NK-92 (cell line): ENCODE data around the gene LRRC8D.

Experiments
- DNase-seq: peaks from one replicate; lab custom pipeline; 2025; ENCODE audit not compliant: unreplicated experiment; lab: John Stamatoyannopoulos, UW

The LRRC8D gene

DNA sequence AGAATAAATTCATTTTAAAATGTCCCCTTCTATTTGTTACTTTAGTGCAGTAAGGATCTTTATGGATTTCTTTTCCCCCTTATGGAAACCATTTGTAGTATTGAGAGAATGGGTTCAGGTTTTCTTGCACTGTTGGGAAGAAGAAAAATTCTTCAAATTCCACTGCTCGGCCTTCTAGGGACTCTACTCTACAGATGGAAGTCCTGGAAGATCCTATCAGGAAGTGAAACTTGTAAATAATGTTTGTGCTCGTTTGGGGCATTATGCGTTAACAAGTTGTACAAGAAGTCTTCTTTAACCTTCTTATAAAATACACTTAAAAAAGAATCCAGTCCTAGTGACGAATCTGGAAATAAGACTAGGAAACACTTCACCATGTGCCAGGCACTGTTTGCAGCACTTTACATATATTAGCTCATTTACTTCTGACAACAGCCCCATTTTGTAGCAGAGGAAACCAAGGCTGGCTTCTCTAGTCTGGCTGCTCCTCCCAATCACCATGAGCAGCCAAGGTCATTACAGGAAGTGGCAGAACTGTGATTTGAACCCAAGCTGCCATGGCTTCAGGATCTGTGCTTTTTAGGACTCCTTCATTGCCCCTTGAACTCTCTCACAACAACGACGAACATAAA, 11.8 kb downstream of the LRRC8D start:
- DNase-seq: no peak

DNA sequence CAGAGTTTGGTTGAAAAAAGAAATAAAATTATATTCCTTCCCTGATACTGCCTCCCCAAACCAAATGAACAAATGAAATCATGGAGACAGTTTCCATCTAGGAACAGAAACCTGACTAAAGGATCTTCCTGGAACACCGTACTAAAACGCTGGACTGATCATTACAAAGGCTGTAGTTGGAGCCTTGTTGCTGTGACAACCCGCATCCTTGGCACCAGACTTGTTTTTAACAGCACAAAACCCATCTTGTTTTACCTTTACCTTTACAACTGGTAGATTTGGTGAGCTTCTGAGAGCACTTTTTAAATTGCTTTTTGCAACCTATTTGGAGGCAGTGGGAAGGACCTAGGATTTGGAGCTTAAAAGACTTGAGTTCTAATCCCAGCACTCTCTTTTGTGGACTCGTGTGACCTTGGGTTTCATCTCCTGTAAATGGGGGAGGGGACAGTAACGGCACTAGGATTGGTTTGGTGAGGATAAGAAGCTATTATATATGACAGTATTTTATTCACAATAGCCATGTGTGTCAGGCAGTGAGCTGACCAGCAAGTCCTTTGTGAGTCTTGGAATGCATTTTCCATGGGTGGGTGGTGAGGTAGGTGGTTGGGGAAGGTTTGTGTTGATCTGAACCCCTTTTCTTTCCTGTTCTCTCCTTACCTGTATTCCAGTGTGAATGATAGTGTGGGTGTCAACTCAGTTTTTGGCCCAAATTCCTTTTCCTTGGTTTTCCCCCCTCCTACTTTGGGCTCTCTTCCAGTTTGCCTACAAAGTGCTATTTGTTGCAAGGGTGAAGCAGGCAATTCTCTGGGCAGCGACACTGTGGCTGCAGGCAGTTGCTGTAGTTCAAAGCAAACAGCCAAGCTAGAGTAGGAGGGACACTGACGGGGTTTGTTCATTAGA, 12.6 kb downstream of the LRRC8D start:
- DNase-seq: no peak

DNA sequence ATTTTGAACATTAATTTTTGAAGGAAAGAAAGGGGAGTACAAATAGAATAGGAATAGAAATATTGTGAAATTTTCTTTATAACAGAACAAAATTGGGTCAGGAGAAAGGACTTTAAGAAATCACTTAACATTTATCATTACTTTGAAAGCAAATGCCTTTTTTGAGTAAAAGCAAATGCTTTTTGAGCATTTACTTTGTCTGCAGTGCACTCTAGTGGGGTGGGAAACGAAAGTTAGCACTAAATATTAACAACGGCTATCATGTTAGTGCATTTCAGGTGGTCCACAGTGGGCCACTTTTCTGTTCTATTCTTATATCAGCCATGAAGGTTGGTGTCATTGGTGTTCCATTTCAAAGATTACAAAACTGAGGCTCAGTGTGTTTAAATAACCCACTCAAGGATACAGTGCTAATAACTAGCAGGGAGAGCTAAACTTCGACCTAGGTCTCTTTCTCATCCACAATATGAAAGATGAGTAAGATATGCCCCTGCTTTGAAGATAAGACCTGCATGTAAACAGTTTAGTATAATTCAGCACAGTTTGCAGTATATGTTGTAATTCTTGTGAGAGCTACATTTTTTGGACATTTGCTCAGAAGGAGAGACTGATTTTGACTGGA, 13.4 kb downstream of the LRRC8D start:
- DNase-seq: no peak

DNA sequence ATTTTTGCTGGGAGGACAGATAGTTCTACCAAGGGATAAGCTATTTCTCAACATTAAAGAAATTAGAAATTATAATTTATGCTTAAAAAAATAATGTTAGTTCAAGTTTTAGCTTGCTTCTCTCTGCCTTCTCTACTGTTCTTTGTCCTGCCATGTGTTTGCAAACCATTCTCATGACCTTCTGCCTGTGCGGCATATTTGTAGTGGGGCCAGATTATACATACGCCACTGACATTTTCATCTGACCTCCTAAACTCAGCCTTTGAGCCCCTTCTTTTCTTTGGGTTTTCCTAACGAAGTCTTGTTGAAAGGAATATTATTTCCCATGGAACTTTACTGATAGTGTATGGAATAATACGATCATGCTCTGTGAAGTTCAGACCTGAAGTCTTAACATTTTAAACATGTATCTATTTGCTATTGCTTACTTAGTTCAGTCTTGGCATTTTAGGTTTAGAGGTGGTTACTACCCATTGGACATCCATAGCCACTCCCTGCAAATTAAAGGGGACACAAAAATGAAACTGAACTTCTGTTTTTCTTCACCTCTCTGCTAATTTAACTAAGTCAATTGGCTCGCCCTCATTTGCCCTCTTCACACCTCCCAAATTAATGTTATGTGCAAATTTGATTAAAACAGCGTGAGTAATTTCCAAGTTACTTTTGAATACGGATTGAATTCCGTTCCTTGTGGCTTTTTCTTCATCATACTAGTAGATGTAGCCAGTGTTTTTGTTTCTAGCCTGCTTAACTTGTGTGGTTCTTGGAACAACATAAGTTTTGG, 15.6 kb downstream of the LRRC8D start:
- DNase-seq: no peak

DNA sequence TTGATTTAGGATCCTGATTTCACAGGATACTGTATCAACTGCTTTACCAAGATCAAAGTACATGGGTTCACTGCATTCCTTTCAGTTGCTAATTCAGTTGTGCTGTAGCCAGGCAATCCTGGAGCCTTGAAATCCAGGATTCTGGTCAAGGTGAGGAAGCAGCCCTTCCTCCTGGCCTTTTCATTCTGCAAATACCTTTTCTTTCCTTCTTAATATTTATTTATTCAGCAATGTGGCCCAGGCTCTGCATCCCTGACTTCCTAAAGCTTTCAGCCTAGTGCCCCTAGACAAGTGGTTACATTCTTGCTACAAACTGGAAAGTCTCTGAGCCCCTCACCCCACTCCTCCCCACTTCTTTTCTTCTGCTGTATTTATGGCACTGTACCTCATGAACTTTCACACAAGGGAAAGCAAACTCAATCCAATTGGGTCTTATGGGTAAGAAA, 16.2 kb downstream of the LRRC8D start:
- no peak for DNase-seq

DNA sequence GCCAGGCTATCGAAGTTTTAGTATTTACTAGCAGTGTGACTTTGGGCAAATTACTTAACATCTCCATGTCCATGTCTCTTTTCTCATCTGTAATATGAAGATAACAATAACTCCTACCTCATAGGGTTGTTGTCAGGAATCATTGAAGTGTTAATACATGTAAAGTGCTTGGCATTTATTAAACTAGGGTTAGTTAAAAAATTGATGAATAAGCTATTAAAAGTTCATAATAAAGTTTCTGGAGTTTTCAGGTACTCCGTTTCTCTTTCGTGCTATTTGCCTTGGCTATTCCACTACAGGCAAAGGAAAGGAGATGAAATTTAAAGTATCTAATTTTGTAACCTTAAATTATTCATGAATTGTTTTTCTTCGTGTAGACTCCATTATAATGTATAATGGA, 16.7 kb downstream of the LRRC8D start:
- DNase-seq: no peak

DNA sequence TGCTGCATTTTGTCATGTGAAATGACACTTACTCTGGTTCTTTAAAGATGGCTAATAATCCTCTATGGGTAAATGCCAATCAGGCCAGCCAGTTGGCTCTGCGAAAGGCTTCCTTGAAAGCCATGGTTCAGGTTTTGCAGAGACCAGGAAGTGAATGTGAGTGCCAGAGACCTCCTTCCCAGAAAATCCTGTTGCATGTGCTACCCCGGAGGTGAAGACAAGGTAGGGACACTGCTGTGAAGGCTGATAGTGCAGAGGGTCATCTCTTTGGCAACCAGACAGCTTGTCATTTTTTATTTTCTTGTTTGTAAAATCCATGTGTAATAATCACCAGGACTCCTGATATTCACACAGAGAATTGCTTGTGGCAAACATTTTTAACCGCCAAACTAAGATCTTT, 18.7 kb downstream of the LRRC8D start:
- no peak for DNase-seq

DNA sequence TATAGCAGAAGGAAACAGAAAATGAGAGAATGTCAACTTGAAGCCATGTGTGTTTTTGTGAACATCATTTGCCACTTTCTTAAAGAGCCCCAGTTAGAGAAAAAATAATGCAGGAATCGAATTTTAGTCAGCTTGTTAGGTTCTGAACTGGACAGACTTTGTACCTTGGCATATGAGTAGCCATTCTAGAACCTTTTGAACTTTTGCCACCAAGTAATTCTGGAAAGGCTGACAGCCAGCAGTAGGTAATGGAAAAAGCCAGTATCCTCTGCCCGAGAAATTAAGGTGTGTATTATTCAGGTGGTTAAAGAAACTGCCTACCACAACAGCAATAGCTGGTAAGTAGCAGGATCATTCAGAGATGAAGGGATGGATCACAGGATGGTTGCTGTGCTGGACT, 20.7 kb downstream of the LRRC8D start:
- DNase-seq: no peak

DNA sequence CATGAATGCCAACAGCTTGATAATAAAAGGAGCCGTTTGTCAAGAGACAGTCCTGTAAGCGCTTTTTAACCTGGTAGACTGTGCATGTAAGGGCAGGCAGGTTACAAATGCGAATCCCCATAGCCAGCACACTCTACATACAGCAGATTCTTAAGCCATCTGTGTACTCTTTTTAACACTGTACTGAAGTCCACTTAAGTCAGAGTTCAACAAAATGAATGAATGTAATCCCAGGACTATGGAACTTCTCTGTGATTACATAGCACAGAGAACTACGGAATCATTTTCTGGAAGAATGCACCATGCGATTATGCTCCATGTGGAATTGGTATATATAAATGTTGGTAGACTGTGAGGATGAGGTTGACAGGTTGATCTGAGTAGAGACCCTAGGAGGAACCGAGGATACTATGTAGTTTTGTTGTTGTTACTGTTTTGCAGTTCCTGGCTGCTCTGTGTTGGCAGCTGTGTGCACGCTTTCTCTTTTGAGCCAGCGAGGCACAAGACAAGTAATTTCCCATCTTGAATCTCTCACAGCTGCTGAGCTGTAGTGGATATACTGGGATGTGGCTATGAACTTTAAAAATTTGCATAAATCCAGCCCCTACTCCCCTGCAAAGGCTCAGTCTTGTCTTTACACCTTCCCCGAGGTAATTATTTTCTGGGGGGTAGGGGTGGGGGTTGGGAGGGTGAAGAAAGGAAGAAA, 21.9 kb downstream of the LRRC8D start:
- no peak for DNase-seq

DNA sequence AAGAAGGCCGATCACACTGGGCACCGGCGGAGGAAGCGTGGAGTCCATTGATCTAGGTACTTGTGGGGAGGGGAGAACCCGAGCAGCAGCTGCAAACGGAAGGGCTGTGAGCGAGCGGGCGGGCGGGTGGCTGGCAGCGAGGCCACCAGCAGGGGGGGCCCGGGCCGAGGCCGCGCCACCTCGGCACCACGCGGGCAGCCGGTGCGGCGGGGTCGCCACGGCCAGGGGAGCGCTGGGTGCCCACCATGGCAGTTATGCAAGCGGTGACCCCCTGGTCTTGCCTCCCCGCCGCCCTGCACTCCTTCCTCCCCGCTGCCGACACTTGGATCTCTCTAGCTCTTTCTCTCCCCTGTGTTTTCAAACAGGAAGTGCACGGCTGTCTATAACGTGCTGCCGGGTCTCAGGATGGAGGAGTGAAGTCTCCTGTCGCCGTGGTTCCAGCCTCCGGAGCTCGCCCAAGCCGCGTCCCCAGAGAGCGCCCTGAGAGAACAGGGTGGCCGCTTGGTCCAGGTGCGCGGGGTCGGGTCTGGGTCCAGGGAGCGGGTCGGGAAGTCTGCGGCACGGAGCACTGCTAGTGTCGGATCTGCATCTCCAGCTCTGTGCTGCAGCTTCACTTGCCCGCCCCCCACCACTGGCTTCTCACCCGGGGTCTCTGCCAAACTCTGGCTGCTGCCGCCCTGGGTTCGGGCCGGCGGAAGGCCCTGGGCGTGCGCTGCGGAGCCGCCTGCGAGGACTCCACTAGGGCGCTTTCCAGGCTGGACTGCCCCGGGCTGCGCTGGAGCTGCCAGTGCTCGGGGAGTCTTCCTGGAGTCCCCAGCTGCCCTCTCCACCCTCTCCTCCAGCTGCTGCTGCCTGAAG, 22.7 kb downstream of the LRRC8D start:
- no peak for DNase-seq

DNA sequence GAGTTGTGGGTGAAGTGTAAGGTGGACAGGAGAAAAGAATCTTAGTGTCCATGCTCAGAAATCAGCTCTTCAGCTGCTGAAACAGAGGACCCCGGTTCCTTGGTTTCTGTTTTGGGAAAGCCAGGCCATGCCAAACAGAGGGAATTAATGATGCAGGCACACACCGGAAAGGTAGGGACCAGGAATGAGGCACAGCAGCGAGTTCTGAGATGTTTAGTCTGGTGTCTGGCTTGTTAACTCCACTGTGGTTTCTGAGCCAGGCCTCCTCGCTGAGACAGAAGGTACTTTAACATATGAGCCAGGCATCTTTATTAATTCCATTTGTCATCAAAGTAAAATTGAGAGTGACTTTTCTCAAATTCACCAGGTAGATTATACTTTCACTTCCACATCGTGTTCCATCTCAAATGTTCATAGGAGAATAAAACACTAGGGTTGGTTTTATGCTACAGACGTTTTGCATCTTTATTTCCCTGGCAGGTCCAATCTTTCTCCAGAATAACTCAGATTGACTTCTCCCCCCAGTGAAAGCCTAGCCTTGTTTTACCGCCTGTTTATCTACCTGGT, 23.5 kb downstream of the LRRC8D start:
- no peak for DNase-seq

DNA sequence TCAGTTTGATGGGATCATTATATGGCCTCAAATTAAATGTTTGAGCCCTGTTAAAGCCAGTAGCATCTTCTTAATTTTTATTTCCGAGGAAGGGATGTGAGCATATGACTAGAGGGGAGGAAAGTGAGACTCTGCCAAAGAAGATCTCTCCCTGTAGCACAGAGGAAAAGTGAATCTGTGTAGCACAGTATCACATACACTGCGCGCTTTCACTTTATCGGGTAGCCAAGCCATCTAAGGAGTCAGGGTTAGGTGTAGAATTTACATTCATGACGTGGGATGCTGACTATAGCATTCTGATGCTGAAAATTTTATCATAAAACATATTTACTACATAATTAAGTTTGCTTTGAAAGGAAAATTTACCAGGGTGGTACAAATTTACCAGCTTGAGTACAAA, 24.0 kb downstream of the LRRC8D start:
- DNase-seq: no peak

DNA sequence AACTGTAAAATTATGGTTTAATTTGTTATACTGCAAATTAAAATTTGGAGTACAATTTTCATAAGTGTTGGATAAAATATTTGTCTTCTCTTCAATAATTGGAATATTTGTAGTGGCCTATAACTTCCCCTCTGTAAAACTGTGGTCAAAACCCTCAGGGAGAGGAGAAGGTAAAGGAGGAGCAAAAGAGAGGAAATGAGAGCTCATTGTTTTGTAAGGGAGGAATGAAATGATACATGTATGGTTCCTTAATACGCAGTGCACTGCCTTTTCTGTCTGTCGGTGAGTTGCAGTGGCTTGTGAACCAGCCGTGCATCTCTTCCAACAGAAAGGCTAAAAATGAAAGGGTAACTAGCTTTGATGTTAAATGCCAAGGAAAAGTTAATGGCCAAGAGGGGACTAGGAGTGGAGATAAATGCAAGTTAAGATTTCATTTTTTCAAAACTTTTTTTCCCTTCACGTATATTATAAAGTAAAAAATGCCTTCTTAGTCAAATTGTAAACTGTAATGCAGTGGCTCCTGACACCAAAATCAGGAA, 26.4 kb downstream of the LRRC8D start:
- DNase-seq: no peak

DNA sequence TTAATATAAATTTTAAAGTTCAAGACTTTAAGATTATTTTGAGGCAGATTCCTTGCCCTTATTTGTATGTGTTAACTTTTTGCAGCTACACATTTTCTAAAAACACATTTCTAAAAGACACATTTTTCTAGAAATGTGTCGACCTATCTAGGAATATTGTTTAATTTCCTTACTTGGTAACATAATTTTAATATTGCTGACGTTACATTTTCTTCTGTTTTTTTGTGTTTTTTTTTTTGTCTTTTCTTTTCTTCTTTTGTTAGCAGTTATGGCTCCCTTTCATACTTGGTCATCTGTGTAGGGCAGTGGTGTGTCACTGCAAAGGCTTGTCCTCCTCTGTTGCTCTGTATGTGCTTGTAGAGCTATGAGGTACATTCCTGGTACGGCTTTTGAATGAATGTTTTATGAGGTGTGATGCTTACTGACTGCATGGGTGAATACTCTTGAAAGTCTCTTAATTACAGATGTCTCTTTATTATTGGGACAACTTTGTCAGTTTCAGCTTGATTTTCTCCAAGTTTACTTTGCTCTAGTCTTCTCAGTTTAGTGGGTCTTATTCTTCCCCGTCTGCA, 30.1 kb downstream of the LRRC8D start:
- no peak for DNase-seq

DNA sequence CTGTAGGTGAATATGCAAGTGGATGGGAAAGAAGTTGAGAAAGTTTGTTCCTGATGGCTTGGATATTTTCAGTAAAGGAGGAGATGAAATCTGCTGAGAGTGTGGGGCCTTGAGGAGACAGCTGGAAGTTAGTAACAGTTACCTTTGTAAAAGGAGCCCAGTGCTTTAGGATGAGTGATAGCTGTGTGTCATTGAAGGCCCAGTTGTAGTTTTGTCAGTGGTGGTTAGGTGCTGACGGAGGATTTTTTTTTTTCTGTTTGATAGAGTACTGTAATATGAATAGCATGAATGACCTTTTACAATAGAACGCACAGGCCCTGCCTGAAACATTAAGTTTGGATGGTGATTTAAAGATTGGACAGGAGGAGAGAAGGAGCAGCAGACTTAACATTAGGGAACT, 33.3 kb downstream of the LRRC8D start:
- DNase-seq: no peak

DNA sequence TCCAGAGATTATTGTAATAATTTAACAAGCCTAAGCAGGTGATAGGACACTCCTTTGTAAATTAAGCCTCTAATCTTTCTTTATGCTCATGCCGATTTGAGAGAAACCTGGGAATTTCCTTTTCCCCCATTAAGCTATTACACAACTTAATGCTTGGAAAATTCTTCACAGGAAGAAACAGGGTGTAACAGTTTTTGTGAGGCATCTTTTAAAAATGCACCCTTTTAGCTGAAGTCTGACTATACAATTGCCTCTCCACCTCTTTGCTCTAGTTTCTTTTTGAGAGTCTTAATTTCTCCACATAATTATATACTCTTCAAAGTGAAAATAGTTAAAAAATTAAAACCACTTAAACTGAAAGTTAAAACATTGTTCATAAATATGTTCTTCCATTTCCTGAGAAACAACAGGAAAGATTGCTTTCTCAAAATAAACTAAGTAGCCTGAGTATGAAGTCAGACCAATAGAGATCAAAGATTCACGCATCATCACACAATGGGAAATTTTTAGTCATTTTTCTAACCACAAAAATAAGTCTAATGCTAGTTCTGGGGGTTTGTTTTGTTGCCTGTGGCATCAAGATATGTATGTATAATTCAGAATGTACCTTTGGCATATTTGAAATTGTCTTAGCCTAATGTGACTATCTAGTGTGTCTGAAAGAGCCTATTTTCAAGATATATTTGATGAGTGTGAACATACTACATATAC, 34.7 kb downstream of the LRRC8D start:
- DNase-seq: no peak

DNA sequence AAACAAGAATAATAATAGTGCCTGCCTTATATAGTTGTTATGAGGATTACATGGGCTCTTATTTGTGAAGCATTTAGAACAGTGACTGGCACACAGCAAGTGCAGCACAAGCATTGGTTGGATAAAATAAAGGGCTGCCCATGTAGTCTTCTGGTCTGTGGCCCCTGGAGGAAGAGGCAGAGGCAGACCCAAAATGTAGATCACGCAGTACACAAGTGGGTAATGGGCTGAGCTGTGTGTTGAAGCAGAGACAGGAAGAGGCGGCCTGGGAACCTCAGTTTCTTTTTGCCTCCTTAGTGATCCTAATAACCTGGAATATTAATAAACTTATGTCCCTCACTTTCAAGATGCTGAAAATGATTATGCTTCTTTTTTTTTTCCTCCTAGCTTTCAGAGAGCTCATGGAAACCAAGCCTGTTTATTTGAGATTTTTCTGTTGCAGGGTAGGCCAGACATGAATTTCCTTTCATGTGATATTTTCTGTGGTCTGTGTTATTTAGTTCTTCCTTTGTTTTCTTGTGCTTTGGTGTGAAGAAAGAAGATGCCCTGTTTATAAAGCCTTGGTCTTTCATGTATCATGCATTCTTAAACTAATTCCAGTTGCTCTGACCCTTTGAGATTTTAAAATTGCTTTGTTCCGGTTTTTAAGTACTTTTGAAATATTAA, 42.5 kb downstream of the LRRC8D start:
- DNase-seq: no peak
